HEK293 (cell line): ENCODE data around the gene THSD7B.

ENCODE experiments used
- ATF2 ChIP-seq: fragments of 450-650 bp; formaldehyde crosslinking; IDR thresholded peaks from 2 replicates; pipeline ENCODE4 v1.5.1; 2016; ENCODE audit warnings: missing biosample characterization, missing genetic modification characterization, low read depth
- CTCF ChIP-seq: fragments of 450-650 bp; formaldehyde crosslinking; IDR thresholded peaks from 2 replicates; pipeline ENCODE4 v1.5.1; 2016; ENCODE audit warnings: missing biosample characterization, missing genetic modification characterization
- GLIS1 ChIP-seq: fragments of 450-650 bp; formaldehyde crosslinking; IDR thresholded peaks from 2 replicates; pipeline ENCODE4 v1.5.1; 2016; ENCODE audit warnings: missing biosample characterization, missing genetic modification characterization
- TCF7L2 ChIP-seq: IDR thresholded peaks from 2 replicates; pipeline ENCODE4 v1.6.1; 2011; ENCODE audit warnings: low read depth, mild to moderate bottlenecking, inconsistent platforms, low read length, moderate library complexity, borderline replicate concordance
- ZNF302 ChIP-seq: fragments of 450-650 bp; formaldehyde crosslinking; IDR thresholded peaks from 2 replicates; pipeline ENCODE4 v1.5.1; 2016; ENCODE audit warnings: missing biosample characterization, missing genetic modification characterization, low read depth
- TF ChIP-seq, protein P1 (sequence below): fragments of 450-650 bp; IDR thresholded peaks from 2 replicates; pipeline ENCODE4 v1.5.1; 2018; ENCODE audit warnings: missing biosample characterization, missing genetic modification characterization

- no peak for TF ChIP-seq CTCF (tag by site-specific recombination)
- TF ChIP-seq TCF7L2 = no peak
- TF ChIP-seq, protein P1, sequence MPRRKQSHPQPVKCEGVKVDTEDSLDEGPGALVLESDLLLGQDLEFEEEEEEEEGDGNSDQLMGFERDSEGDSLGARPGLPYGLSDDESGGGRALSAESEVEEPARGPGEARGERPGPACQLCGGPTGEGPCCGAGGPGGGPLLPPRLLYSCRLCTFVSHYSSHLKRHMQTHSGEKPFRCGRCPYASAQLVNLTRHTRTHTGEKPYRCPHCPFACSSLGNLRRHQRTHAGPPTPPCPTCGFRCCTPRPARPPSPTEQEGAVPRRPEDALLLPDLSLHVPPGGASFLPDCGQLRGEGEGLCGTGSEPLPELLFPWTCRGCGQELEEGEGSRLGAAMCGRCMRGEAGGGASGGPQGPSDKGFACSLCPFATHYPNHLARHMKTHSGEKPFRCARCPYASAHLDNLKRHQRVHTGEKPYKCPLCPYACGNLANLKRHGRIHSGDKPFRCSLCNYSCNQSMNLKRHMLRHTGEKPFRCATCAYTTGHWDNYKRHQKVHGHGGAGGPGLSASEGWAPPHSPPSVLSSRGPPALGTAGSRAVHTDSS (tag by site-specific recombination) = no peak
- no peak for TF ChIP-seq ATF2 (tag by site-specific recombination)
- TF ChIP-seq GLIS1 = no peak
- no peak for TF ChIP-seq ZNF302 (tag by site-specific recombination)
Measured at GRCh38 chr2:137111896-137112295, 346.6 kb downstream of the THSD7B start.
